HG02884 (cell line): ENCODE results near the gene BCAS4.
A peak's percentile ranks its signal among the peaks of the same experiment; 100 is the strongest.

Source experiments
- ATAC-seq: cut with Tn5 transposase; IDR thresholded peaks from one replicate; pipeline ENCODE4 v1.9.1; 2021; ENCODE audit warnings: mild to moderate bottlenecking, moderate library complexity; ENCODE audit not compliant: unreplicated experiment

The BCAS4 gene

GRCh38 chr20:50821257-50821921 lies 26.5 kb downstream of the BCAS4 start:
- ATAC-seq, result no peak

GRCh38 chr20:50821994-50822393 lies 27.1 kb downstream of the BCAS4 start:
- ATAC-seq, result no peak

- ATAC-seq, result no peak
Observed at GRCh38 chr20:50823319-50823718, 28.5 kb downstream of the BCAS4 start.

- no peak for ATAC-seq
Observed at GRCh38 chr20:50824137-50824536, 29.3 kb downstream of the BCAS4 start.

GRCh38 chr20:50826121-50826520 lies 31.3 kb downstream of the BCAS4 start:
- no peak for ATAC-seq

GRCh38 chr20:50828363-50829136 lies 33.7 kb downstream of the BCAS4 start:
- ATAC-seq, result no peak

- ATAC-seq, result no peak
Observed at GRCh38 chr20:50831622-50832021, 36.8 kb downstream of the BCAS4 start.

GRCh38 chr20:50834599-50835005 lies 39.7 kb downstream of the BCAS4 start:
- ATAC-seq, result no peak

- ATAC-seq, result peak; percentile 74
Observed at GRCh38 chr20:50837532-50838321, 42.9 kb downstream of the BCAS4 start.

GRCh38 chr20:50838322-50838625 lies 43.4 kb downstream of the BCAS4 start:
- ATAC-seq, result no peak

- ATAC-seq, result no peak
Observed at GRCh38 chr20:50838707-50839385, 44.0 kb downstream of the BCAS4 start.

GRCh38 chr20:50842821-50843220 lies 48.0 kb downstream of the BCAS4 start:
- no peak for ATAC-seq

GRCh38 chr20:50843331-50844276 lies 48.7 kb downstream of the BCAS4 start:
- ATAC-seq, result no peak

- peak; percentile 95 for ATAC-seq
Observed at GRCh38 chr20:50844430-50845100, 49.7 kb downstream of the BCAS4 start.

GRCh38 chr20:50845566-50846215 lies 50.8 kb downstream of the BCAS4 start:
- ATAC-seq, result no peak

GRCh38 chr20:50848341-50848808 lies 53.5 kb downstream of the BCAS4 start:
- ATAC-seq, result no peak

- ATAC-seq, result no peak
Observed at GRCh38 chr20:50848846-50849673, 54.2 kb downstream of the BCAS4 start.

- ATAC-seq, result no peak
Observed at GRCh38 chr20:50850721-50851286, 55.9 kb downstream of the BCAS4 start.
